Activated CD8-positive, alpha-beta T cell treated with anti-CD3 and anti-CD28 coated beads for 36 hours (primary cell): ENCODE data around the gene PDZD7. TPM values are rescaled to one million over a fixed set of nuclear protein-coding genes. Genes with fewer than 3 reads are reported as not detected.

Experiments
- ATAC-seq: fragments of 200-7000 bp; cut with Tn5 transposase; one replicate; pipeline ENCODE4 v1.10.0; 2021; ENCODE audit warnings: mild to moderate bottlenecking, moderate library complexity
- CTCF ChIA-PET: fragments of 350-600 bp; sonication (Branson Sonifier 250); formaldehyde crosslinking; loops from one replicate; lab custom pipeline; 2021; ENCODE audit warnings: antibody characterized with exemption; lab: Charles Lee
- POLR2A ChIA-PET: fragments of 350-600 bp; sonication (Branson Sonifier 250); formaldehyde crosslinking; loops from one replicate; lab custom pipeline; 2021; ENCODE audit warnings: antibody characterized with exemption; lab: Charles Lee
- DNase-seq: peaks from one replicate; pipeline ENCODE4 v3.0.0-alpha.2; 2020
- H3K27ac Mint-ChIP-seq: one replicate; pipeline ENCODE4 v1.8.0; 2021; ENCODE audit warnings: mild to moderate bottlenecking, mixed read lengths
- H3K27me3 Mint-ChIP-seq: one replicate; pipeline ENCODE4 v1.8.0; 2021; ENCODE audit warnings: mixed read lengths
- H3K36me3 Mint-ChIP-seq: one replicate; pipeline ENCODE4 v1.8.0; 2021; ENCODE audit warnings: low read depth, mixed read lengths
- H3K4me1 Mint-ChIP-seq: one replicate; pipeline ENCODE4 v1.8.0; 2021; ENCODE audit warnings: low read depth, mixed read lengths
- H3K4me3 Mint-ChIP-seq: one replicate; pipeline ENCODE4 v1.8.0; 2021; ENCODE audit warnings: mild to moderate bottlenecking, moderate library complexity, mixed read lengths
- H3K9me3 Mint-ChIP-seq: one replicate; pipeline ENCODE4 v1.8.0; 2021; ENCODE audit warnings: mixed read lengths
- intact Hi-C: fragments of 100-400 bp; cut with micrococcal nuclease; formaldehyde crosslinking; loops from one replicate; pipeline ENCODE4 v1.10.0; 2022
- total RNA-seq, 2 experiments: library from RNA; stranded (reverse); gene quantifications; one replicate each; pipeline ENCODE4 v1.2.3, GENCODE V29; 2021
- TF ChIP-seq, protein P1 (sequence below): fragments of 200-600 bp; IDR thresholded peaks from one replicate; pipeline ENCODE4 v1.8.0; 2022; ENCODE audit warnings: antibody characterized with exemption, mild to moderate bottlenecking

Gene PDZD7
- total RNA-seq, 2 experiments from 2014 or later = 0.25 to 0.65 TPM

DNA sequence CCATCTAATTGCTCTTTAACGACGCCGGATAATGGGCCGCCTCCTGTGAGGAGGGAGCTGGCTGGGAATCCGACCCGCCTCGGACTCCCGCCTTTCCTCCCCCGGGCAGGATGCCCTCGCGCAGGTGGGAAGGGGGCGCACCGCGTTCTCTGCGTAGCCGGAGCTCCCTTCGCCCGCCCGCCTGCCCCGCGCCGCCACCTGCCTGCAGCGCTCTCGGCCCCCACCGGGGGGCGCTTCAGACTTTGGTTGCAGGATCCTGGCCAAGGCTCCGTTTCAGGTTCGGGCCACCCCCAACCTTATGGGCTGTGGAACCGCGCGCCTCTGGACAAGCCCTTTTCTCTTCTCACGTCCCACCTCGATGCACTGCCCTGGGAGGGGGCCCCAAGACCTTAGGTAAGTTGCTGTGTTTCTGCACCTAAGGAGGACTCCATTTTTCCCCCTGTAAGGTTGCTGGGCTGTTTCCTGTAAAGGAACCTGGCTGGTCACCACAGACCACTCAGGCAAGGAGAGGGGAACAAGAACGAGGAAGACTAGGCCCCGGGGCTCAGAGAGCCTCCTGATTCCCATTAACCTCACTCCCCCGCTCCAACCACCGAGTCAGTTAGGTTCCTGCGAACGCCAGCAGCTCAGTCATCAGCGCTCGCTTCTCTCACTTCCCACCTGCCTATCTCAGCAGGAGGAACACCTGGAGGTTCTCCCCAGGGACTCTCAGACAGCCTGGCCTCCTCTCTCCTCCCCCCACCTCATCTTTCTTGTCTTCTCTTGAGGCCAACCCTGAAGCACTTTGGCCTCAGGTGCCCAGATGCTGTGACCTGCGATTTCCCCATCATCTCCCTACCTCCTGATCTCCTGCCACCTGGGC, 19.5 kb upstream of the PDZD7 start:
- ChIA-PET POLR2A (interaction anchor here (0.8 to 1.1 kb wide), 3 partner anchors 7 to 12 kb away, joined by 3 read pairs; partner anchors contain the start of gene KAZALD1), CTCF (interaction anchor here (0.6 to 23.2 kb wide), 41 partner anchors 5 to 537 kb away, joined by 3 to 655 read pairs (median 4); partner anchors contain the start of genes KAZALD1, PDZD7 and SFXN3)
- Mint-ChIP-seq H3K4me1 (peaks cover 9% of the 10 kb centered on the region), H3K36me3 (peaks cover 2% of the 10 kb centered on the region), H3K9me3 (no peaks in the 10 kb centered on the region), H3K4me3 (no peak overlapping the region), H3K27me3 (peaks cover 48% of the 10 kb centered on the region), H3K27ac (no peak overlapping the region)
- intact Hi-C loops = no loop called here
- ATAC-seq (peak; percentile 97), DNase-seq (peak; percentile 83)
- TF ChIP-seq, protein P1, sequence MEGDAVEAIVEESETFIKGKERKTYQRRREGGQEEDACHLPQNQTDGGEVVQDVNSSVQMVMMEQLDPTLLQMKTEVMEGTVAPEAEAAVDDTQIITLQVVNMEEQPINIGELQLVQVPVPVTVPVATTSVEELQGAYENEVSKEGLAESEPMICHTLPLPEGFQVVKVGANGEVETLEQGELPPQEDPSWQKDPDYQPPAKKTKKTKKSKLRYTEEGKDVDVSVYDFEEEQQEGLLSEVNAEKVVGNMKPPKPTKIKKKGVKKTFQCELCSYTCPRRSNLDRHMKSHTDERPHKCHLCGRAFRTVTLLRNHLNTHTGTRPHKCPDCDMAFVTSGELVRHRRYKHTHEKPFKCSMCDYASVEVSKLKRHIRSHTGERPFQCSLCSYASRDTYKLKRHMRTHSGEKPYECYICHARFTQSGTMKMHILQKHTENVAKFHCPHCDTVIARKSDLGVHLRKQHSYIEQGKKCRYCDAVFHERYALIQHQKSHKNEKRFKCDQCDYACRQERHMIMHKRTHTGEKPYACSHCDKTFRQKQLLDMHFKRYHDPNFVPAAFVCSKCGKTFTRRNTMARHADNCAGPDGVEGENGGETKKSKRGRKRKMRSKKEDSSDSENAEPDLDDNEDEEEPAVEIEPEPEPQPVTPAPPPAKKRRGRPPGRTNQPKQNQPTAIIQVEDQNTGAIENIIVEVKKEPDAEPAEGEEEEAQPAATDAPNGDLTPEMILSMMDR = peak; percentile 88

DNA sequence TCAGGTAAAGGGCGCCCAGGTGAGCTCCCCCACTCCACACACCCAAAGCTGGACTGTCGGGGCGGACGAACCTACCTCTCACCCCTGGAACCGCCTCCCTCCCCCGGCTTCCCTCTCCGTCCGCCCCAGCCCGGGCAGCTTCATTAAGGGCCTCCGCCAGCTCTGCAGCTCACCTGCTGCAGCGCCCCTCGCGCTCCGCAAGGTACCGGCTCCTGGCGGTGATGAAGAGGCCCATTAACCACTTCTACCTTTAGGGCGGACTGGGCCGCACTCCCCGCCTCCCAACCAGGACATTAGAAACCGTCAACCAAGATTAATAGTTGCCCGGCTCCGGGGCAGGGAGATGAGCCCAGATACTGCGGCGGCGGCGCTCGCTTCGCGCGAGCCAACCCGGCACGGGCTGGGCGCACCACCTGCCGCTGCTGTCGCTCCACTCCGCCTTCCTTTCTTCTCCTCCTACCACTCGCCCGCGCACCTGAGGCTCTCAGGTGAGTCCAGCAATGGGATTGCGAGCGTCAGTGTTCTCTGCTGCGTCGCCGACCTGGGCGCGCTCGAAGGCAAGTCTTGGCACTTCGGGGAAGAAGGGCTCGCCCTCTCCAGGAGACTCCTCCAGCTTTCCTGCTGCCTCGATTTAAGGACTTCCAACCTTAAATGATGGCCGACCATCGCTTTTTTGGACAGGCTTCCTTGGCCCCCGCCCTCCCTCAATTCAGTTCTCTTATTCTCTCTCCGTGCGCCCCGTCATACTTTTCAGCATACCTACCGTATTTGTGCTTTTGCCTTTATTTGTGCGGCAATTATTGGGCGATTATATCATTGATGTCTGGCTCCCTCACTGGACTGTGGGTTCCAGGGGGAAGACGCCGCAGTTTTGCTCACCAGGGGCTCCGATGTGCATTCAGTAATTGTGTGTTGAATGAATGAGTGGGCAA, 17.3 kb upstream of the PDZD7 start:
- Mint-ChIP-seq H3K36me3 (no peaks in the 10 kb centered on the region), H3K27me3 (peaks cover 48% of the 10 kb centered on the region), H3K27ac (no peak overlapping the region), H3K4me1 (peaks cover 12% of the 10 kb centered on the region), H3K9me3 (no peaks in the 10 kb centered on the region), H3K4me3 (no peak overlapping the region)
- no peak for ATAC-seq
- TF ChIP-seq, protein P1 = no peak
- DNase-seq = no peak
- POLR2A ChIA-PET = interaction anchor here (1.3 to 1.5 kb wide), 2 partner anchors 17 to 19 kb away, joined by 3 read pairs; no protein-coding TSS in a partner anchor
- intact Hi-C loops = no loop called here
- CTCF ChIA-PET = interaction anchor here (2.4 to 20.4 kb wide), 4 partner anchors 13 to 49 kb away, joined by 14 to 655 read pairs (median 70); partner anchors contain the start of genes KAZALD1, PDZD7 and SFXN3

DNA sequence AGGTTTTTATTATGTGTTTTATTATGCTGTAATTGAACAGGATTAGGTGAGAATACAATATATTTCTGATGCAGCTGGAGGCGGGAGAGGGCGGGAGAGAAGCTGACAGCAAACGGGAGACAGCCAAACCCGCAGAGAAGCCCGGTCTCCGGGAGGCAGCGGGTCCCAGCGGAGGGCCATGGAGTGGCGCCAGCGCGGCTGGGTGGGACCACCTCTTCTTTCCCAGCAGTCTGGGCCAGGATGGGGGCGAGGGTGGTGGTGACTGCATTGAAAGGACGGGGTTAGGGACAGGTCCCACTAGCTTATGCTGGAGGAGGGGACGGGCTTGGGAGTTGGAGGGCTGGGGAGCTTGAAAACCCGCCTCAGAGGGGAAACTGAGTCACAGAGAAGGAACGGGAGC, 16.3 kb upstream of the PDZD7 start:
- POLR2A ChIA-PET = interaction anchor here (1.3 to 1.5 kb wide), 2 partner anchors 17 to 20 kb away, joined by 3 read pairs; no protein-coding TSS in a partner anchor
- H3K9me3 Mint-ChIP-seq = no peaks in the 10 kb centered on the region
- no peak for ATAC-seq
- intact Hi-C loops = no loop called here
- peaks cover 48% of the 10 kb centered on the region for H3K27me3 Mint-ChIP-seq
- CTCF ChIA-PET = interaction anchor here (11.0 to 20.4 kb wide), 2 partner anchors 14 to 30 kb away, joined by 114 to 655 read pairs; partner anchors contain the start of gene KAZALD1
- H3K27ac Mint-ChIP-seq = no peak overlapping the region
- H3K4me3 Mint-ChIP-seq = no peak overlapping the region
- no peak for DNase-seq
- H3K36me3 Mint-ChIP-seq = no peaks in the 10 kb centered on the region
- H3K4me1 Mint-ChIP-seq = peaks cover 19% of the 10 kb centered on the region
- TF ChIP-seq, protein P1 = no peak

DNA sequence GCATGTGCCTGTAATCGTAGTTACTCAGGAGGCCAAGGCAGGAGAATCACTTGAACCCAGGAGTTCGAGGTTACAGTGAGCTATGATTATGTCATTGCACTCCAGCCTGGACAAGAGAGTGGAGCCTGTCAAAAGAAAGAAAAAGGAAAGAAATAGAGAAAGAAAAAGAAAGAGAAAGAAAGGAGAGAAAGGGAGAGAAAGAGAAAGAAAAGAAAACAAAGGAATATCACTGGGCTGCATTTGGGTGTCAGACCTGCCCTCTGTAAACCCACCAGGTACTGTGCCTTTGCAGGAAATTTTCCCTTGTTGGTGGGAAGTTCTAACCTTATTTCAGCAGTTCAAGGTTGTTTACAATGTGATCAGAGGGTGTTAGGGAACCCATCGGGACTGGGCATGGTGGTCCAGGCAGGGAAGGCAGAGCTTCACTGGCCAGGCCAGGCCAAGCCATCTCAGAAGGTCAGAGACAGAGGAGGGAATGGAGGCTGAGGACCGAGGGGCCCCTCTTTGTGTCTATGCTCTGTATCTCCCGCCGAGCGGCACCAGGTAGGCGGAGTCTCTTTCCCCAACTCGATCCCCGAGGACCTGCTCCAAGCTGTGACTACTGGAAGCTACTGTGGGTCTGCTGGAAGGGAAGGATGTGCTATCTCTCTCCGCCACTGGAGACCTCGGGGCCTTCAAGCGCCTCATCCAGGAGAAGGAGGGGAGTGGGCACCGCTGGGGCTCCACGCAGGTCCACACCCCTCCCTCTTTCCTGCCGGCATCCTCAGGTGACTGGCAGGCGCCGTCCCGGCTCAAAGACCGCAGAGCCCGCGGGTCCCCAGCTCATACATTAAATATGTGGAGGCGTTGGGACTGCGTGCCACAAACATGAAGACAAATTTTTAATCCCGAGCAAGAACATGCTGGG, 15.7 kb upstream of the PDZD7 start:
- Mint-ChIP-seq H3K9me3 (no peaks in the 10 kb centered on the region), H3K27ac (no peak overlapping the region), H3K4me3 (no peak overlapping the region), H3K36me3 (no peaks in the 10 kb centered on the region), H3K4me1 (peaks cover 25% of the 10 kb centered on the region), H3K27me3 (peaks cover 48% of the 10 kb centered on the region)
- ATAC-seq (no peak), DNase-seq (no peak)
- ChIA-PET CTCF (interaction anchor here (0.9 to 20.4 kb wide), 5 partner anchors 14 to 192 kb away, joined by 3 to 655 read pairs (median 5); partner anchors contain the start of genes KAZALD1, PDZD7 and SFXN3), POLR2A (interaction anchor here (1.3 to 2.5 kb wide), 3 partner anchors 16 to 21 kb away, joined by 3 to 8 read pairs (median 3); partner anchors contain the start of genes PDZD7 and SFXN3)
- TF ChIP-seq, protein P1 = no peak
- intact Hi-C loops = no loop called here
